AG10803 (cell line): Measurements from ENCODE around the gene STARD3.

Experiments used
- DNase-seq: peaks from one replicate; pipeline ENCODE4 v3.0.0; 2010; ENCODE audit warnings: low read depth
- H3K4me3 ChIP-seq: 2 replicates; pipeline ENCODE4 v1.5.1; 2011; ENCODE audit warnings: mild to moderate bottlenecking, low read length, control low read depth
- TF ChIP-seq, protein P1 (sequence below): conservative IDR thresholded peaks from 2 replicates; pipeline ENCODE4 v1.5.1; 2011; ENCODE audit warnings: mild to moderate bottlenecking, low read length, control low read depth, inconsistent platforms

STARD3 gene

DNA sequence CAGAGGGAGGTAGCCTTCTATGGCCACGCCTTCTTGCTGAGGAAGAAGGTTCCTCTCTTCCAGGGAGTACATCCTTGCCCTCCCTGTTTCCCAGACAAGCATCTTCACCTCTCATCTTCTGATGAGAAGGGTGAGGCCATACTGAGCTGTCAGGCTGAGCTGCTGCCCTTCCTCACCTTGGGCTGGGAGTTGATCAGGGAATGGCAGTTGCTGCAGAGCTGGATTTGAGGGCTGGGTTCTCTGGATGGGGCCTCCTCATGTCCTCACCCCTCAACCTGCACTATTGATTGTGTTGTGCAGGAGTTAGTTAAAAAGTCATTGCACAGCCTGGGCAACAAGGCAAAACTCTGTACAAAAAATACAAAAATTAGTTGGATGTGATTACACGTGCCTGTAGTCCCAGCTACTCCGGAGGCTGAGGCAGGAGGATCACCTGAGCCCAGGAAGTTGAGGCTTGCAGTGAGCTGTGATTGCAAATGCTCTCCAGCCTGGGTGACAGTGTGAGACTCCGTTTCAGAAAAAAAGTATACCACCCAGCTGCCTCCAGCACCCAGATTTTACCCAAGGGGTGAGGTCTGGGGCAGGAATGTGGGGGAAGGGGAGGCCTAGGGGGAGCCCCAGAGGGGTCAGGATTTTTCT lies 65.0 kb downstream of the STARD3 start:
- peak overlapping the region; percentile 72 for H3K4me3 ChIP-seq
- DNase-seq, result no peak
- TF ChIP-seq, protein P1, sequence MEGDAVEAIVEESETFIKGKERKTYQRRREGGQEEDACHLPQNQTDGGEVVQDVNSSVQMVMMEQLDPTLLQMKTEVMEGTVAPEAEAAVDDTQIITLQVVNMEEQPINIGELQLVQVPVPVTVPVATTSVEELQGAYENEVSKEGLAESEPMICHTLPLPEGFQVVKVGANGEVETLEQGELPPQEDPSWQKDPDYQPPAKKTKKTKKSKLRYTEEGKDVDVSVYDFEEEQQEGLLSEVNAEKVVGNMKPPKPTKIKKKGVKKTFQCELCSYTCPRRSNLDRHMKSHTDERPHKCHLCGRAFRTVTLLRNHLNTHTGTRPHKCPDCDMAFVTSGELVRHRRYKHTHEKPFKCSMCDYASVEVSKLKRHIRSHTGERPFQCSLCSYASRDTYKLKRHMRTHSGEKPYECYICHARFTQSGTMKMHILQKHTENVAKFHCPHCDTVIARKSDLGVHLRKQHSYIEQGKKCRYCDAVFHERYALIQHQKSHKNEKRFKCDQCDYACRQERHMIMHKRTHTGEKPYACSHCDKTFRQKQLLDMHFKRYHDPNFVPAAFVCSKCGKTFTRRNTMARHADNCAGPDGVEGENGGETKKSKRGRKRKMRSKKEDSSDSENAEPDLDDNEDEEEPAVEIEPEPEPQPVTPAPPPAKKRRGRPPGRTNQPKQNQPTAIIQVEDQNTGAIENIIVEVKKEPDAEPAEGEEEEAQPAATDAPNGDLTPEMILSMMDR, result no peak

DNA sequence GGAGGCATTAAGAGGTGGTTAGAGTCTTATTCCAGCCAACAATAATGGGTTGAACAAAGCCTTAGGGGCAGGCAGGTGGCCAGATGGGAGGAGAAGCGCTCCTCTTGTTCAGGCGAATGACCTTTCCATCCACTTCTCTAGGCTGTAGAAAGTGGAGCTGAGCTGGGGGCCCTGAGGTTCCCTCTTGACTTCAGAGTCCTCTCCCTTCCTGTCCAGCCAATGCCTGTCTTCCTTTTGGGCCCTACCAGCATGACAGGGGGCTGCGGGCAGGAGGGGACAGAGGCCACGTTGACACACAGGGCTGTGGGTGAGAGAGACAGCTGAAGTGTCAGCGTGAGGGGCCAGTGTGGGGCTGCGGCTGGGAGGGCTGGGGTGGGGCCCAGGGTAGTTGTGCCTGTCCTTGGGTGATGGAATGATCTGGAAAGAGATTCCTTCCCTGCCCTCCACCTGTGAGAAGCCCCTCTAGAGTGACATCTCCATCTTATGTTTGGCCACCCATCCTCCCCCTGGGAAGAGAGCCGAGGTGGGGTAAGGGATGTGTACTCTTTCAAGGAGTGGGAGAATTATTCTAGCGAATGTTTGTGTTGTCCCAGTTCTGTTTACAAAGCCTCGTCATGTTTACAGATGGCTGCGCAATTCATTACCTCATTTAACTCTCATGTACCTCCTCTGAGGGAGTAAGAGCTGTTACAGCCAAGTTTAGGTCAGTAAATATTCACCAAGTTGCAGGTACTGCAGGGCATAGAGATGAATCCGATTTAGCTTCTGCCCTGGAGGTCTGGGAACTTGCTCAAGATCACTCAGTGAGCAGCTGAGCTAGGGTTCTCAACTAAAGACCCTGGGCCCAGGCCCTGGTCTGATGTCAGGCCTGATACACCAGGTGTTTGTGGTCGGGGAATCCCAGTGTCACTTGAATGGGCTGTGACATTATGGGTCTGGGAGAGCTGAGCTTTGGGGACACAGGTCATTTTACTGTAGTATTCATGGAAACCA lies 66.3 kb downstream of the STARD3 start:
- no peak for DNase-seq
- TF ChIP-seq, protein P1, result no peak
- H3K4me3 ChIP-seq, result no peak overlapping the region

DNA sequence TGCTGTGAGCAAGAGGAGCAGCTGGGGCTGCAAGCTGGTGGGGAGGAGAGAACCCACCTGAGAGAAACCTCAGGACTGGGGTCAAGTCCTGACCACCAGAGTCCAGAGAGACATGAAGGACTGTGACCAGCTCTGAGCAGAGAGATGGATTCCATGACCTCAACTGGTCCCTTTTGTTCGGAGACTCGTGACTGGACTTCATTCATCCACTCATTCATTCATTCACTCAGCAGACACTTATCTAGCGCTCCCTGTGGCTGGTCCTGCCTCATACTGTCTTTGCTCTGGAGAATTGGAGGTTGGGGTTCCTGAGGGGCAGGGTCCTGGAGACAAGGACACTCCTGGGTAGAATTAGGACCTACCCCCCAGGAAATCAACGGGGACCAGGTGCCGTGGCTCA lies 67.0 kb downstream of the STARD3 start:
- no peak for DNase-seq
- no peak overlapping the region for H3K4me3 ChIP-seq
- TF ChIP-seq, protein P1, result no peak

DNA sequence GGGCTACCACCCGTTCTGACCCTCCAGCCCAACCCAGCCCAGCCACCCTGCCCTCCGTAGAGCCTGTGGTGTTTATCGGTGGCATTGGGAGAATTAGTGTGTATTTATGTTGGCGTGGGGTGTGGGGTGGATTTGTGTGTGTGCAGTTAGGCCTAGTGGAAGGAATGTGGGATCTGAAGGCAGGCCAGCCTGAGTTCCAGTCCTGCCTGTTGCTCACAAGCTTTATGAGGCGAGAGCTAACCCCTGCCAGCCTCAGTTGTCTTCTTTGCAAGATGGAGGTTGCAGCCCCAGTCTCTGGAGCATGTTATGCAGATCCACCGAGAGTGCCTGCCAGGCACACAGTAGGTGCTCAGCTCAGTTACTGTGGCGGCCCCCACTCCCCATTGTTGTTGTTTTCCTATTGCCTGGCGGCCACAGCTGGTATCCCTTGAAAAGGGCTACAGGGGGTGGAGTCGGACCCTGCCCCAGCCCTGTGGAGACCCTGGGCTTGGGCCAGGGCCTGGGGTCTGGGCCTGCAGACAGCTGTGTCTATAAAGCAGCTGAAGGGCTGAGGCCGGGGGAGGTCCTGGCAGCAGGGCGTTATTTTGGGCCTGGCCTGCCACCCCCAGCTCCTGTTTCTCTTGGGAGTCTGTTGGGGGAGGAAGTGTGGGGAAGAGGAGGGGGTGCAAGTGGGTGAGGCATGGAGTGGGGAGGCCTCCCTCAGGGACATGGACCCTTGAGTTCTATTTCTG lies 68.0 kb downstream of the STARD3 start:
- TF ChIP-seq, protein P1, result peak; percentile 42
- no peak overlapping the region for H3K4me3 ChIP-seq
- peak; percentile 49 for DNase-seq

DNA sequence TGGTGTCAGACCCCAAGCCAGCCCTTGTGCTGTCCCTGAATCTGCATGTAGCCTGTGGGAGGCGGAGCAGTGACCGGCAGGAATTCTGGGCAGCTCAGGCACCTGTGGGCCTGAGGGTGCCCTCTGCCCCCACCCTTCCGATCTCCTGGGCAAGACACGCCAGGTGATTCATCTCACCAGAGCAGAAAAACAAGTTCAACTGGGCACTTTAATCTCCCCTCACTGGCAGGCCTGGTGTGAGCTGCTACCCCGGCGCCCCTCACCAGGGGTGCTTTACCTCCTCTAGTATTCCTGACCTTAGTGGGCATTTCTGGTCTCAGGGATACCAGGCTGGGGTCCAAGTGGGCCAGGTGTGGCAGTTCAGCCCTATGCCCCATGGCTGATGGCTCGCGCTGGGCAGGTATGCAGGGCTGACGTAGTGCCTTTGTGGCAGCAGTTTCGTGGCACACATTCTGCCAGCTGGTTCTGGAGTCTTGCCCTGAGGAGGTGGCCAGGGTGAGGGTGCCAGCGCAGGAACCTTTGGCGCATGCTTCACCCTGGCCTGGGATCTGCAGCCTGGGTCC lies 68.9 kb downstream of the STARD3 start:
- no peak overlapping the region for H3K4me3 ChIP-seq
- no peak for DNase-seq
- TF ChIP-seq, protein P1, result no peak

DNA sequence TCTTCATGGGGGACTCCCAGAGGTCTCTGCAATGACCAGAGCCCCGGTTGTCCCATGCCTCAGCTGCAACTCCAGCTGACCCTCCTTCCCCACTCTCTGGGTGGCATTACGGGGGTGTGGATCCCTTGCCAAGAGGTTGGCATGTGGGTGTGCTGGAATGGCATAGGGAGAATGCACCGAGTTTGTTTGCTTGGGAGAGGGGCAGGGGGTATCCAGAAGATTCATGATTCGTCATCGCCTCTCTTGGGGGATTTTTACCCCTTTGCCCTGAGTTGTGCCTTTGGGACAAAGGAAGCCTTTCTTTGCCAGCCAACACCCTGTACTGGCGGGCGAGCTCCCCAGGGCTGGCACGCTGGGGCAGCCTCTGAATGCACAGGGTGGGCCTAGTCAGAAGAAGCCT lies 69.4 kb downstream of the STARD3 start:
- TF ChIP-seq, protein P1, result no peak
- DNase-seq, result no peak
- no peak overlapping the region for H3K4me3 ChIP-seq
